D721Med (cell line): ENCODE results near the gene AFAP1L1.

ENCODE experiments used
- DNase-seq: peaks from one replicate; pipeline ENCODE4 v3.0.0; 2011; ENCODE audit warnings: low spot score; ENCODE audit not compliant: insufficient read length
- FAIRE-seq: peaks from 2 replicates; lab custom pipeline; 2011; peaks lifted over from hg19 to GRCh38; lab: Jason Lieb, UNC
- CTCF ChIP-seq: IDR thresholded peaks from 2 replicates; pipeline ENCODE4 v1.5.1; 2012; ENCODE audit warnings: mild to moderate bottlenecking, control low read depth; ENCODE audit not compliant: insufficient read depth; ENCODE audit errors: missing control alignments

AFAP1L1 gene

GRCh38 chr5:149344151-149344550 is 72.5 kb downstream of the AFAP1L1 start:
- no peak for TF ChIP-seq CTCF
- FAIRE-seq (no peak), DNase-seq (no peak)

DNA sequence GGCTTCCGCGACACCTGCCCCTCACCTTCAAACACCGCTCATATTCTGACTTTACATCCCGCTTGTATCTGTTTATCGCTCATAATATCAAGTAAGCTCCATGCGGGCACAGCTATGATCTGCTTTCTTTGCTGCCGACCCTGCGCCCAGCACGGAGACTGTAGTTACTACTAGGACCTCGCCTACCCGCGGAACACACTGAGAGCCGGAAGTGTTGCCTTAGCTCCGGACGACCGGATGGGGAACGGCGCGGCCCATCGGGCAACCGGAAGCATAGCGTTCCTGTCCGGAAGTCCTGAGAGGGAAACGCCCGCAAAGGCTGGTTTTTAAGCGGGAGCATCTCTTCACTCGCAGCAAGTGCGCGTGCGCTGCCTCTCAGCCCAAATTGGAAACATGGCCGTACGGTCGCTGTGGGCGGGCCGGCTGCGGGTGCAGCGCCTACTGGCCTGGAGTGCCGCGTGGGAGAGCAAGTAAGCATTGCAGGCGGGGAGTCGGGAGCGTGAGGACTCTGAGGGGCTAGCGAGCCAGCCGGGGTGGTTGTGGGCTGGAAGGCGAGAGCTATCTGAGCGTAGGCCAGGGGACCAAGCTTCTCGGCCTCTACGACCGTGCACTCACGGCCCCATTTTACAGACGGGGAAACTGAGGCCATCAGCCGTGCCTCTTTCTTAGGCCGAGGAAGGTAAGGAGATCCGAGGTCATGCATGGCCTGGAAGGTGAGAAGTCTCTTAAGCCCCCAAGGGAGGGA is 73.7 kb downstream of the AFAP1L1 start, which contains the start of gene GRPEL2:
TSS of gene GRPEL2 (plus strand) at position 353 of the 745 bp plus-strand sequence. CDS start at position 394, 41 bp downstream.
- TF ChIP-seq CTCF, result no peak
- FAIRE-seq, result no peak
- peak; percentile 90 for DNase-seq

DNA sequence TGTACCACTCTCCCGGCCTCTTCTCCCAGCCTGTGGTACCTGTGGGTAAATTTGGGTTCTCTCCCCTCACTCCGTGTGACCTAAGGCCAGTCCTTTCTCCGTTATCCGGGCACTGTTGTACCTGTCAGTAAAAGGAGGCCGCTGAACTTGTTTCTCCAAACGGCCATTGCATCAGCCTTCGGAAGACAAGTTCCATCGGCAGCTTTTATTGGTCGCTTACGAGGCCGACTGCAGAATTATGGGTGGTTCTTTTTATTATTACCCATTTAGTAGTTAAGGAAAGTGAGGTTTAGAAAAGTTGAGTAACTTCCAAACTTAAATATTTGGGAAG is 74.2 kb downstream of the AFAP1L1 start:
- no peak for DNase-seq
- no peak for FAIRE-seq
- TF ChIP-seq CTCF, result no peak

DNA sequence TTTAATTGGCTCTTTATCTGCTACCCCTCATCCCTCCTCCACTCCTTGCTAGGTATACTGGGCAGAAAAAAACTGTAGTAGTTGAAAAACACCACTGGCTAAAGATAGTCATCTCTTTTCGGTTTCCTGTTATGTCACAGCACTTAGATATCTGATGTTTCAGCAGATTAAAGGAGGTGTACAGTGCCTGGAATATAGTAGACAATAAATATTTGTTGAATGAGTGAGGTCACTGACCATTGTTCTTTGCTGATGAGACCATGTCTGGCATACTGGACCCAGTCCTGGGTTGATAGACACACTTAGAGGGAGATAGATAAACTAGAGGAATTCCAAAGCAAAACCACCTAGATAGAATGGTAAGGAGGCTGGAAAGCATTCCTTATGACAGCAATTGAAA is 76.9 kb downstream of the AFAP1L1 start:
- FAIRE-seq, result no peak
- no peak for DNase-seq
- TF ChIP-seq CTCF, result no peak

- no peak for TF ChIP-seq CTCF
- DNase-seq (no peak), FAIRE-seq (no peak)
These were observed 77.7 kb downstream of the AFAP1L1 start for GRCh38 chr5:149349382-149349781.

- DNase-seq (no peak), FAIRE-seq (no peak)
- TF ChIP-seq CTCF, result no peak
These were observed 80.5 kb downstream of the AFAP1L1 start for GRCh38 chr5:149352169-149352568.

- no peak for TF ChIP-seq CTCF
- DNase-seq (no peak), FAIRE-seq (no peak)
These were observed 82.3 kb downstream of the AFAP1L1 start for GRCh38 chr5:149353911-149354310.
